Measurements from ENCODE around the gene TTC7B.

DNA sequence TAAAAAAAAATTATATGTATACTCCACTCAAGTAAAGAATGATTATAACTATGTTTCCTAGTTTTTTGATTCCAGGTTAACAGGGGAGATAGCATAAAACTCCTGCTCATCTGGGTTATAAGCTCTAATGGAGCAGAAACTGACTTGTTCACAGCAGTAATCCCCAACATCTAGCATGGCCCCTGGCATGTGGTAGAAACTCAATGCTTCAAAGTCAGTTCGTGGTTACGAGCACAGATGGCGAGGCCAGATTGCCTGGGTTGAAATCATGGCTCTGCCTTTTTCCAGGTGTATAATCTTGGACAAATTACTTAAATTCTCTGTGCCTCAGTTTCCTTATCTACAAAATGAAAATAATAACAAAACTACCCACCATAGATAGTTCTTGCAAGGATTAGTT, 183.8 kb downstream of the TTC7B start:
- TF ChIP-seq, protein P1, sequence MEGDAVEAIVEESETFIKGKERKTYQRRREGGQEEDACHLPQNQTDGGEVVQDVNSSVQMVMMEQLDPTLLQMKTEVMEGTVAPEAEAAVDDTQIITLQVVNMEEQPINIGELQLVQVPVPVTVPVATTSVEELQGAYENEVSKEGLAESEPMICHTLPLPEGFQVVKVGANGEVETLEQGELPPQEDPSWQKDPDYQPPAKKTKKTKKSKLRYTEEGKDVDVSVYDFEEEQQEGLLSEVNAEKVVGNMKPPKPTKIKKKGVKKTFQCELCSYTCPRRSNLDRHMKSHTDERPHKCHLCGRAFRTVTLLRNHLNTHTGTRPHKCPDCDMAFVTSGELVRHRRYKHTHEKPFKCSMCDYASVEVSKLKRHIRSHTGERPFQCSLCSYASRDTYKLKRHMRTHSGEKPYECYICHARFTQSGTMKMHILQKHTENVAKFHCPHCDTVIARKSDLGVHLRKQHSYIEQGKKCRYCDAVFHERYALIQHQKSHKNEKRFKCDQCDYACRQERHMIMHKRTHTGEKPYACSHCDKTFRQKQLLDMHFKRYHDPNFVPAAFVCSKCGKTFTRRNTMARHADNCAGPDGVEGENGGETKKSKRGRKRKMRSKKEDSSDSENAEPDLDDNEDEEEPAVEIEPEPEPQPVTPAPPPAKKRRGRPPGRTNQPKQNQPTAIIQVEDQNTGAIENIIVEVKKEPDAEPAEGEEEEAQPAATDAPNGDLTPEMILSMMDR (conservative IDR thresholded peaks at IDR 0.05 in 1 of 2, IDR thresholded peaks at IDR 0.05 in 1 of 2; ENCODE audit: low read depth in 1 of 2, low read length in 2 of 2) = no peak
- no peak for TF ChIP-seq EZH2 (IDR thresholded peaks at IDR 0.05; ENCODE audit: low read length, missing control alignments)

Measured in fibroblast of lung (primary cell).